ENCODE results near the gene CD300LF.
A peak's percentile ranks its signal among the peaks of the same experiment; 100 is the strongest.

CD300LF gene

DNA sequence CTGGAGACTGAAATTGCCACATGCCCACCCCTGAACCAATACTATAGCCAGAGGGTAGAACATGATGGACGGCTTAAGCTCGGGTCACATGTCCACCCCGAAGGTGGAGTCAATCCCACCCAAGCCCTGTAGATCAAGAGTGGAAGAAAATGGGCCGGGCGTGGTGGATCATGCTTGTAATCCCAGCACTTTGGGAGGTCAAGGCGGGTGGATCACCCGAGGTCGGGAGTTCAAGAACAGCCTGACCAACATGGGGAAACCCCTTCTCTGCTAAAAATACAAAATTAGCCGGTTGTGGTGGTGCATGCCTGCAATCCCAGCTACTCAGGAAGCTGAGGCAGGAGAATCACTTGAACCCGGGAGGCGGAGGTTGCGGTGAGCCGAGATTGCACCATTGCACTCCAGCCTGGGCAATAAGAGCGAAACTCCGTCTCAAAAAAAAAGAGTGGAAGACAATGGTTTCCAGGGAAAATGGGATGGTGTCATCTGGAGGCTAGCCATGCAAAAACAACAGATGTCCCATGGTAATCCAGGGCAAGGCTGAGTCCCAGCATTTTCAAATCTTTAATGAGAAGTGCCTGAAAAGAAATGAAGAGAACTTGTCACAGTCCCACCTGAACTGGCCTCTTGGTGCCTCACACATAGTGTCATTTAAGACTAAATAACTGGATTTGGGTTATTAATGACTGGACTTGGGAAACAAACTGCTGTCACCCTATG, 30.1 kb downstream of the CD300LF start:
- no peak for DNase-seq

DNA sequence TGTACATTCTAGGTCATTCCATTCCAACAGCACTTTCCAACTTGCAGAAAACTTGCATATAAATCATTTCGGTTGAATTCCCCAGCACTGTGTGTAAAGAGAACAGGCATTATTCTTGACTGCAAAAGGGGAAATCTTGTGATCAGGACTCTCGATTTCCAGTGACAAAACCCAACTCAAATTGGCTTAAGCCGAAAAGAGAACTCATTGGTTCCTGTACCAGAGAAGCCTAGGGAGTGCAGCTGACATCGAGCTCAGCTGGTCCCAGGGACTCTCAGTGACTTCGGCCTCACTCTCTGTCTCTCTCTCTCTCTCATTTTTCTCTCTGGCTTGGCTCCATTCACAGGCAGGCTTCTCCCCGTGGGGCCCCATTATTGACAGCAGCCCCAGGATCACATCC, 30.7 kb downstream of the CD300LF start:
- DNase-seq, result no peak

DNA sequence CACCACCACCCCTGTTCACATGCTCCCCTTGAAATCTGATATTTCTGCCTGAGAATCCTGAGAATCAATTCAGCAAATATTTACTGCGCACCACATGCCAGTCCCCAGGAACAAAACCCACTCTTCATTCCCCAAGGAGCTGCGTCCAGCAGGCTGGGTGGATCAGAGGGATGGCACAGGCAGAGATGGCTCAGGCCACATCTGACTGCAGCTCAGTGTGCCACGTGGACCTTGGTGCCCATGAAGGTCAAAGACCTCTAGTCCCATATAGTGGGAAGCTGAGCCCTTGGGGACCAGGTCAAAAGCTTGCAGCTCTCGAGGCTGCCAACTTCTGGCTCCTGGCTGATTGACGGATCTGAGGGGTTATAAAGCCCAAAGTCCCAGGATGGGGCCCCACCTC, 31.8 kb downstream of the CD300LF start:
- DNase-seq, result no peak

DNA sequence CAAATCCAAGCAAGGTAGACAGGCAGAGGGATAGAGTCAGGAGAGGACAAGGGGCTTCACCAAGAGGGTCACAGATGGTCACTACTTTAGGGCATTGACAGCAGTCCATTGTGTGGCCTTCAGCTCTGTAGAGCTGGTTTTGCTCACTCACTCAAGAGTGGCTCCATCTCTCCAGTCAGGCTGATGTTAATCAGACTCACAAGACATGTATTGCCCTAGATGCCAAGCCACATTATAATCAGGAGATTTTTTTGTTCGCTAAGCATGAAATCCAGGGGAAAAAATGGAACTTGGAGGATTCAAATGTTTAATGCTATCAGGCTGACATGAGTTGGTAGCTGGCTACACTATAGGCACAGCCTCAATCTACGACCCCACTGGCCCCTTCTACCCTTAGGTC, 32.5 kb downstream of the CD300LF start:
- no peak for DNase-seq

DNA sequence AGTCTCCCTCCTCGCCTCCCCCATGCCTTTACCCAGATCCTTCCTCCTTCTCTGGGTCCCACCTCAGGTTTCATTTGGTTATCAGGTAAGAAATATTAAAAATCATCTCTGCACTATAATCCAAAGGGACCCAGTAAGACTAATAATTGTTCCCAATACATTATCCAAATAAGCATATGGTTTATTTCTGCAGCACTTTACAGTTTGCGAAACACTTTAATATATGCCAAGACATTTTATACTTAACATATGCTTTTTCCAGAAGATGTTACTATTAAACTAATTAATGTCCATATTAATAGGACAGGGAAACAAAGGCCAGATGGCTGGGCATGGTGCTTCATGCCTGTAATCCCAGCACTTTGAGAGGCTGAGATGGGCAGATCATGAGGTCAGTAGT, 33.3 kb downstream of the CD300LF start:
- no peak for DNase-seq

DNA sequence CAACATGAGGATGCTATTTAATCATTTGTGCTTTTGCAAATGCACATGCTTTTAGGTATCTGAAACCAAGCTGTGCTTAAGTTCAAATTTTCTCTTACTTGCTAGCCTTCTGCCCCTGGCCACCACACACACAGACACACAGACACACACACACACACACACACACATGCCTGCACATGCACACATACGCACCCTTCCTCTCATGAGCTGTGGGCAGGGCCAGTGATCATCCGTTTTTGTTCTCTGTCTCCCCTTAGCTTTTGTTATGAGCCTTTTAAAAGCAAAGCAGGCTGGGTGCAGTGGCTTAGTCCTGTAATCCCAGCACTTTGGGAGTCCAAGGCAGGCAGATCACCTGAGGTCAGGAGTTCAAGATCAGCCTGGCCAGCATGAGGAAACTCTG, 34.2 kb downstream of the CD300LF start:
- DNase-seq, result no peak

DNA sequence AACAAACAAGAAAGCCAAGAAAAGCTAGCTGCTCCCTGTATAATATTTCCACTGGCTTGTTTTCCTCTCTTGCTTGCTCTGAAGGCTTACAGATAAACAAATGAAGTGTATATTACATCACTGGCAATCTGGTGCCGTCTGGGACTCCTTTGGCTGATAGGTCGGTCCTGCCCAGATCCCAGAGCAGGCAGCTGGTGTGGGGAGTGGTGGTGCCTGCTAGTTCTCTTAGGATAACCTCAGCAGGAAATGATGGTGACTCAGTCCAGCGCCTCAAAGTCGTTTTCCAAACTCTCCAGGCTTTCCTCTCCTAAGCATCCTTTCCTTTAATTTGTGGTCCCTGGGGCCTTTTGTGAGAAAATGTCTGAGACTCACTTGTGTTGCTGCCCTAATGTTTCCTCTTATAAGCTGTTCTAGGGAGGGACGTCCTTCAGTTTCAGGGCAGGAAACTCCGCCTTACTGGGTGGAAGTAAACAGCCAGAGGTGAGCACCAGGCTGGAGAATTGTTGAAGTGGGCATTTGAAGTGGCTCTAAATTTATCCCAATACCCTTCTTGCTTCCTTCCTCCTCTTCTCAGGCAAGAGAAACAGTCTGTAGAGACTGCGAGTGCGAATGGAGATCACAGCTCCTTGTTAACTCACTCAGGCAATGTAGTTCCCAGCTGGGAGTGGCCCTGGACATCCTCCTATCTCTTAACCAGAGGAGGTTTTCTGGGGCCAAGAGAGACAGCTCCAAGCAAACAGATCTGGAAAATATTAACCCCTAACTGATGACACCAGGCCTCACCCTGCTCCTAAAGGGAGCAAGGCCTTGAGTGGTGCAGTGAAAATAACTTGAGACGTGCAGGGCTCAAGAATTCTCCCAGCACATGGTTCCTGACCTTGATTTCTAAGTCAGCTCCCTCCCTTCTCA, 34.9 kb downstream of the CD300LF start:
- peak; percentile 31 for DNase-seq

DNA sequence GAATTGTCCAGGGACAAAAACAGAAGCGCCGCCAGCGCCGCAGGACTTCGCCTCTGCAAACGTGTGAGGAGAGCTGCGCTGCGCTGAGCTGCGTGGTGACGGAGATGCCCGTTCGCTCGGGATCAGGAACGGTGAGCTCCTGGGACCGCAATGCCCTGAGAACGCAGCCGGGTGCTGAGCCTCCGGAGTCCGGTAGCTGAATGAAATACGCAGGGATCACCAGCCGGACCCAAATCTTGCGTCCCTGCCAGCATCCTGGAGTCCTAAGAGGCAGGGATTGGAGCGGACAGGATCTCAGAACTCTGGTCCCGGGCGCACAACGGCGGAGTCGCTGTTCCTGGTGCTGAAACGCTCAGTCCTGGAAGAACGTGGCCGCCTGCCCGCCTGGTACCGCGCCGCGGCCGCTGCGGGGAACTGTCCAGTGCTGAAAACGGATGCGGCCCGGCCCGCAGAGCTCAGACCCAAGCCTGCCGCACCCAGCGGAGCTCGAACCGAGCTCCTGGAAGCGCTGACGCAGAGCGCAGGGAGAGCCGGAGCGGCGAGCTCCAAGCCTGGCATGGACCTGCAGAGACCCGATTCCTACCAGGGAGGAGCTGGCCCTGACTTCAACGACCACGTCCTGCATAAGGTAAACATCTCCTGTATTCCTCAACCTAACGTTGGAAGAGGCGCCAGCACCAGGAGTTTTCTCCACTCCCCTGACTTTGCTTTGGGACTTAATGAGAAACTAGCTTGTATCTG, 41.5 kb downstream of the CD300LF start:
- DNase-seq, result no peak

DNA sequence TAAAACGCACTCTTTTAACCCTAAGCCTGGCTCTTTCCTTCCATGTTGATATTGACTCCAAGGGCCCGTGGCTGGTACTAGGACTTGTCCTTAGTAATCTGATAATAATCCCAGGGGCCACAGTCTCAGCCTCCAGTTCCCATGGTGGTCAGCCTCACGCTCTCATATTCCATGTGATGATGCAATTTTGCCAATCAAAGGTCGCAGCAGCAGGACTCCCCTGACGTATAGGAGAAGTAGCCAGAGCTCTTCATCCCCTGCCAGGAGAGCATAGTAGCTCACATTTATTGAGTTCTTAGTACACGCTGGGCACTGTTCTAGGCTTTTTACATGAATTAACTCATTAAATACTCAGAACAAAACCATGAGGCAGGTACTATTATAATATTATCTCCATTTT, 42.4 kb downstream of the CD300LF start:
- no peak for DNase-seq

DNA sequence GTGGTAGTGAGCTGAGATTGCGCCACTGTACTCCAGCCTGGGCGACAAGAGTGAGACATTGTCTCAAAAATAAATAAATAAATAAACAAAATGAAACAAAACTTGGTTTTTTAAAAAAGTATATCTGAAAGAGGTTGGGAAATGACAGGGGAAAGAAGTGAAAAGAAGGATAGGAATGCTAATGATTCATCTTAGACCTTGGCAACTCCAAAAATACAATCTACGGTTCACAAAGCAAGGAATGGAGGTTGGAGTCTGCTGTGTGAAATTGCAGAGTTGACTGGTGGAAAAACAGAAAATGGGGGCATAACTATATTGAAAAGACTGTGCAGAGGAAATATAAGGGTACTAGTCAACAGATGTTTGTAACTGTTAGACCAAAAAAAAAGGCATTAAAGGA, 49.2 kb downstream of the CD300LF start:
- no peak for DNase-seq

DNA sequence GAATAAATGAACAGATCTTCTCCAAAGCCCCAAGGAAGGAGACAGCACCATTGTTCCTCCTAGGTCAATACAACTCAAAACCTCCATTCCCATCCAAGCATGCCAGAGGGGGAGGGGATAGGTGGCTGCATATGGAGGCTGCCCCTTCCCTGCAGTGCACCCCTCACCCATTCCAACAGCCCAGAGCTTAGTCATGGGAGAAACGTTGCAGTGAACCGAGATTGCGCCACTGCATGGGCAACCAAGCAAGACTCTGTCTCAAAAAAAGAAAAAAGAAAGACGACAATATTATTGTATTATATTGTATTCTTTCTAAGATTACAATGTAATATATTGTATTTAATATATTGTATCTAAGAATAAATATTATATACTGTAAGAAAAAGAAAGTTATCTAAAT, 52.8 kb downstream of the CD300LF start:
- DNase-seq, result no peak

DNA sequence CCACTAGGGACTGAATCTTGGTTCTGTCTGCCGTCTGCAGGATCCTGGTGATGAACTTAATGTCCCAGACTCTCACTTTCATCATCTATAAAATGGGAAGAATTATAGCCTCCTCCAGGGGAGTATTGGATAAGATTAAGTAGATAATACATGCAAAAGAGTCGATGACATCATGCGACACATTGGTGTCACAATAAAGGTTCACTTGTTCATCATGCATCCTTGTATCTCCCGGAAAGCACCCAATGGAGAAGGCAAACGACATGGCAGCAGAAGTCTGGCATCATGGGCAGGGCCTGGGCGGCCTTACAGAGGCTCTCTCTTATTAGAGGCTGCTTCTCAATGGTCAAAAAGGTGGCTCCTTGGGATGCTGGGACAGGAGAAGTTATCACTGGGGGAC, 54.1 kb downstream of the CD300LF start:
- DNase-seq, result no peak

DNA sequence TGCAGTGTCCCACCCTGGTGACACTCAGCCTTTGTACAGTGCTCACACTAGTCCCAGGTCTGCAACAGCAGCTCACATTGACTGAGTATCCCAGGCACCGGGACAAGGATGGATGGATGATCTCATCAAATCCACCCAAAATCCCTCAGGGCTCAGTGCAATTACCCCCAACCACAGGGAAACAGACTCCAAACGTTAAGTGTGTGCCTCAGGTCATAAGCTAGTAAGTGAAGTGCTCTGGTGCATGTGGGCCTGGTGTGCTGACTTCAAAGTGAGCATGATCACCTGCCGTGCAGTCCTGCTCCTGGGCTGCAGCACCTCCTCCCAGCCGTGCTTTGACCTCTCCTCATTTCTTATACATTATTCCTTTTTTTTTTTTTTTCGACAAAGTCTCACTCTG, 58.0 kb downstream of the CD300LF start:
- no peak for DNase-seq

DNA sequence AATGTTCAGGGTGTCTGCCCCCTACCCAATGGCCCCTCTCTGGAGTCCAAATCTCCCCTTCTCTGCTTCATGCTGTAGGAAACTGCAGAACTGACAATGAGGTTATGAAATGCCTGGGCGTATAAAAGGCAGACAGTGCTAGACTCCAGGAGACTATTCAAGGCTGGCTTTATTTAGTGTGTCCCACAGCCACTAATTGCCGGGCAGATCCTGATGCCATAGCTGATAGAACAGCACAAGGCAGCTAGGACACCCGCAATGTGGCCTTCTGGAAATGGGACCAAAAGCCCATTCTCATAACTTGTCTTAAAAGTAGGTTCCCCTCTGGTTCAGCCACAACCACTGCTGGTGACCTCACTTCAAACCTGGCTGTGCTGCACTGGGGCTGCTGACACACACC, 60.7 kb downstream of the CD300LF start:
- DNase-seq, result no peak

DNA sequence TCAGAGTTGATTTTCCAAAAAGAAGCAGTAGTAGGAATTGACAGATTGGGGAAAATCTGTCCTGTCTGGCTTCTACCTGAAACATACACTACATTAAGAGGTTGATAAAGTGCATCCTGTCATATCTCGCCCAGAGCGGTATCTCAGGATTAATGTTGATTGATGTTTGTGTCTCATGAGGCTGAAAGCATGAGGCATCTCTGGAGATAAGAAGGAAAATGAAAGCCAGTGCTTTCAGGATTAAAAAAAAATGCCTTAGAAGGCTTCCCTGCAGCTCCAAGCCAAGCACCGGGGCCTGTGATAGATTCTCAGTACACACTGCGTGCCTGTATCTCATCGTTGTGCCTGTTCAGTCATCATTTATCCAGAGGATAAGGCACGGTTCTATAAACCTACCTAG, 62.8 kb downstream of the CD300LF start:
- DNase-seq, result no peak

DNA sequence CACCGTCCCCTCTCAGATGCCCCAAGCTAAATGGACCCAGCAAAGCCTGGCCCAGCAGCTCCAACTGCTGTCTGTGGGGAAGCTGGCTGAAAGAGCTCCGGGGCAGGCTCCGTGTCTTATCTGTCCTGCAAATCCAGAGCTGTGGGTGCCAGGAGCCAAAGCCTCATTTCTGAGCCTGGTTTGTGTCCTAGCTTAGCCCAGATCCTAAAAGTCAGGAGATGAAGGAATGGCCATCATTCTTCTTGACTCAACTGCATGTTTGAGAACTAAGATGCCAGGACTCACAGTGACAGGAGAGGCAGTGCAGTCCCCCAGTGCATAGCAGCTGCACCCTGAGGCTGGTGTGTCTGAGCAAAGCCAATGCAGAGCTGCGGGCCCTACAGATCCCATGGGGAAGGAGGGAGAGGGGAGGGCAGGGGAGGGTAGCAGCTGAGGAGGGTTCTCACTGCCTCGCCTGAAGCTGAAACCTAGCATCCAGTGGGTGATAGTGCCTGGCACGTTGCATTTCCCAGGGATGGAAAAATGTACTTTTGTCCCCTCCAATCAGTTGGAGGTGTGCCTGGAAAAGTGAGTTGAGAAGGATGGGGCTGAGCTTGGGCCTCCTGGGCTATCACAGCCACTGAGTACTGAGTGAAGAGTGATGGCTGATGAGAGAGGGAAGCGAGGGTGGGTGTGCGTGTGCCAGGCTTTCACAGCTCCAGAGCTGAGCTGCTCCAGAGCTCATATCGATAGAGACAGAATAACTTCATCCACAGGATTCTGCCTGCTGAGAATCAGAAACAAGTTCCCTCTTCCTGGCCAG, 64.7 kb downstream of the CD300LF start:
- DNase-seq, result no peak

DNA sequence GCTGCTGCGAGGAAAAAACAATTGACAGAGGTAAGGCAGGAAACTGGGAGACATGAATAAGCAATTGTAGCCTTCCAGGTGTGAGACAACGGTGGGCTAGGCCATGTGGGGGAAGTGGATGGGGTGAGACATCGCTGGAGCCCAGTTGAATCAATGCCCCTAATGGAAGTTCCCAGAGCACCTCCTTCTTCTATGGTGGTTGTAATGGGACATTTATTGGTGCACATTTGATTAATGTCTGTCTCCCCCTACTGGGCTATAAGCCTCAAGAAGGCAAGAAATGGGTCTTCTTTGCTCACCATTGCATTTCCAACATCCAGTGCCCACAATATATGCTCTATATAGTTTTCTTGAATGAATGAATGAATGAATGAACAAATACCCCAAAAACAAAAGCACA, 66.5 kb downstream of the CD300LF start:
- no peak for DNase-seq

DNA sequence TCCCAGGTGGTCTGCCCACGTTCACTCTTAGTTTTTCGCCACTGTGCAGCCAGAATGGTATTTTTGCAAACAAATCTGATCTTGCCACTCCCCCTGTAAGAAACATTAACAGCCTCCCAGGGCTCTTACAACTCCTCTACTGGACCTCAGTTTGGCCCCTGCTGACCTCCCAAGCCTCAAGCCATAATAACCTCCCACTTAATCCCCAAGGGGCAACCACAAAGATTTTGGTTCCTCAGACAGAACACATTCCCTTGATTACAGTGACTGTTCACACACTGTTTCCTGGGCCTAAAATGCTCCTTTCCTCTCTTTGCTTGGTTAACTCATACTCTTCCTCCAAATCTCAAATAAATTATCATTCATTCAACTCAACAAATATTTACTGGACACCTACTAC, 67.7 kb downstream of the CD300LF start:
- DNase-seq, result no peak

DNA sequence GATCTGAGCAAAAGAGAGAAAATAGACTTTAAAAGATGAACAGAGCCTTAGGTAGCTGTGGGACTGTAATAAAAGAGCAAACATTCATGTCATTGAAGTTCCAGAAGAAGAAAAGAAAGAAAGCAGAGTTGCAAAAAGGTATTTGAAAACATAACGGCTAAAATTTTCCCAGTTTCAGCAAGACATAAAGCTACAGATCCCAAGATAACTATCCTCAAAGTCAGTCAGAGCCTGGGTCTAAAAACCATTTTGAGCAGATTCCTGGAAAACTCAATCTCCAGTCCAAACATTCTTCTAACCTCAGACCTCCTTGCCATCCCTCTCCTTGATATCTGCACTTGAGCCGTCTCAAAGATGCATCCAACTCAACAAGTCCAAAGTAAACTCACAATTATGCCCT, 68.3 kb downstream of the CD300LF start:
- DNase-seq, result no peak

Data from SHP77 treated with DMSO at 0.1 percent for 48 hours (cell line).